HepG2 (cell line): ENCODE measurements around the gene ADM. TPM values are rescaled to one million over a fixed set of nuclear protein-coding genes. Genes with fewer than 3 reads are reported as not detected.

Experiments used
- ATAC-seq: fragments of 200-7000 bp; cut with Tn5 transposase; 3 replicates; pipeline ENCODE4 v1.9.1; 2020; ENCODE audit warnings: mild to moderate bottlenecking, moderate library complexity
- BruUV-seq: library from RNA; stranded (reverse); fragments of 400-500 nt; replicated peaks from 2 replicates; lab custom pipeline; 2021; lab: Mats Ljungman, UMichigan
- CTCF ChIA-PET: fragments of 300-600 bp; formaldehyde crosslinking; extraction: SDS; loops from one replicate; lab custom pipeline; 2021; ENCODE audit warnings: low total read pairs, inconsistent platforms, low intra/inter-chr PET ratio; lab: Yijun Ruan, JAX
- POLR2A ChIA-PET: fragments of 350-600 bp; sonication (Branson Sonifier 250); formaldehyde crosslinking; loops from one replicate; lab custom pipeline; 2020; ENCODE audit warnings: antibody characterized with exemption, inconsistent platforms; lab: Yijun Ruan, JAX
- DNase-seq: peaks from one replicate; pipeline ENCODE4 v3.0.0-alpha.2; 2015; ENCODE audit warnings: low spot score
- FAIRE-seq: peaks from 3 replicates; lab custom pipeline; 2011; peaks lifted over from hg19 to GRCh38; lab: Jason Lieb, UNC
- H2AFZ ChIP-seq: one replicate; pipeline ENCODE4 v1.6.1; 2011; ENCODE audit warnings: low read length, inconsistent platforms
- H3K27ac ChIP-seq: fragments of 300-600 bp; 3 replicates; pipeline ENCODE4 v1.8.0; 2011; ENCODE audit warnings: mixed run types, mild to moderate bottlenecking, mixed read lengths, low read length, inconsistent platforms; ENCODE audit not compliant: insufficient read depth; ENCODE audit errors: extremely low read length
- H3K27me3 ChIP-seq, 2 experiments: fragments of 200-600 bp in 1 of 2; 2 replicates in 1 of 2; 3 replicates in 1 of 2; pipeline versions ENCODE4 v1.6.0 to v1.8.0; 2011; ENCODE audit warnings: low read length in 2 of 2, mild to moderate bottlenecking in 2 of 2, moderate library complexity in 2 of 2, inconsistent platforms in 1 of 2; ENCODE audit not compliant: insufficient read depth in 2 of 2, control insufficient read depth in 1 of 2
- H3K36me3 ChIP-seq, 2 experiments: fragments of 200-600 bp in 1 of 2; replicated peaks in 1 of 2; 2 replicates in 1 of 2; 3 replicates in 1 of 2; pipeline versions ENCODE4 v1.5.1 to v1.8.0; 2011; ENCODE audit warnings: low read length in 2 of 2, inconsistent platforms in 1 of 2; ENCODE audit not compliant: insufficient read depth in 2 of 2, control insufficient read depth in 1 of 2
- H3K4me1 ChIP-seq: 2 replicates; pipeline ENCODE4 v1.5.1; 2012; ENCODE audit warnings: low read length, inconsistent platforms; ENCODE audit not compliant: insufficient read depth
- H3K4me2 ChIP-seq: 2 replicates; pipeline ENCODE4 v1.6.0; 2011; ENCODE audit warnings: low read depth, low read length, inconsistent platforms
- H3K4me3 ChIP-seq, 3 experiments: fragments of 200-600 bp in 1 of 3; sonication (generic), shearing (Covaris generic) in 1 of 3; replicated peaks in 1 of 3; 2 replicates each; pipeline ENCODE4 v1.5.1; 2011 to 2016; ENCODE audit warnings: low read length in 3 of 3, inconsistent platforms in 2 of 3, low read depth in 2 of 3, mild to moderate bottlenecking in 2 of 3, control low read depth in 1 of 3, mixed read lengths in 1 of 3; ENCODE audit not compliant: insufficient read depth in 1 of 3
- H3K79me2 ChIP-seq: one replicate; pipeline ENCODE4 v1.6.1; 2011; ENCODE audit warnings: low read length, inconsistent platforms; ENCODE audit not compliant: insufficient read depth
- H3K9ac ChIP-seq: 2 replicates; pipeline ENCODE4 v1.6.0; 2011; ENCODE audit warnings: mild to moderate bottlenecking, low read depth, low read length, inconsistent platforms; ENCODE audit not compliant: insufficient read depth
- H3K9me3 ChIP-seq: 2 replicates; pipeline ENCODE4 v1.5.1; 2012; ENCODE audit warnings: mild to moderate bottlenecking, low read length
- H4K20me1 ChIP-seq: 2 replicates; pipeline ENCODE4 v1.6.0; 2011; ENCODE audit warnings: inconsistent platforms, mild to moderate bottlenecking, low read length, moderate library complexity; ENCODE audit not compliant: insufficient read depth
- HDAC2 ChIP-seq: sonication (generic); formaldehyde crosslinking; IDR thresholded peaks from 2 replicates; pipeline ENCODE4 v1.4.0; 2020; ENCODE audit warnings: missing genetic modification reagents
- HOXA9 ChIP-seq: sonication (generic); formaldehyde crosslinking; IDR thresholded peaks from 2 replicates; pipeline ENCODE4 v1.8.1; 2022; ENCODE audit warnings: missing genetic modification reagents, mild to moderate bottlenecking, moderate library complexity, borderline replicate concordance
- KAT7 ChIP-seq: IDR thresholded peaks from 2 replicates; pipeline ENCODE4 v1.6.1; 2018; ENCODE audit warnings: borderline replicate concordance, missing compliant biosample characterization
- PCBP2 ChIP-seq: fragments of 200-400 bp; formaldehyde crosslinking; optimal IDR thresholded peaks from 2 replicates; pipeline ENCODE3; 2018; ENCODE audit warnings: low read length, low read depth; ENCODE audit not compliant: poor library complexity, severe bottlenecking
- REPIN1 ChIP-seq: sonication (generic); formaldehyde crosslinking; IDR thresholded peaks from 2 replicates; pipeline ENCODE4 v1.8.0; 2022; ENCODE audit warnings: missing genetic modification reagents, low read depth, mild to moderate bottlenecking, borderline replicate concordance
- SOX13 ChIP-seq, 3 experiments: fragments of 450-650 bp in 1 of 3; sonication (generic) in 1 of 3; formaldehyde crosslinking in 1 of 3; IDR thresholded peaks in 2 of 3; conservative IDR thresholded peaks in 1 of 3; 2 replicates each; pipeline versions ENCODE4 v1.5.0 to v1.6.1; 2016 to 2020; ENCODE audit warnings: antibody characterized with exemption in 1 of 3, mild to moderate bottlenecking in 1 of 3, missing compliant biosample characterization in 1 of 3, missing genetic modification reagents in 1 of 3, moderate library complexity in 1 of 3
- ZBTB7A ChIP-seq: sonication (generic); formaldehyde crosslinking; IDR thresholded peaks from 2 replicates; pipeline ENCODE4 v1.8.0; 2022; ENCODE audit warnings: mild to moderate bottlenecking, missing genetic modification reagents
- ZNF484 ChIP-seq: sonication (generic); formaldehyde crosslinking; IDR thresholded peaks from 2 replicates; pipeline ENCODE4 v1.5.1; 2020; ENCODE audit warnings: mild to moderate bottlenecking, low read depth, missing genetic modification reagents, borderline replicate concordance
- ZNF577 ChIP-seq: sonication (generic); formaldehyde crosslinking; IDR thresholded peaks from 2 replicates; pipeline ENCODE4 v1.4.0; 2020; ENCODE audit warnings: mild to moderate bottlenecking, low read depth, missing genetic modification reagents, borderline replicate concordance
- ZNF749 ChIP-seq: sonication (generic); formaldehyde crosslinking; IDR thresholded peaks from 2 replicates; pipeline ENCODE4 v1.8.0; 2022; ENCODE audit warnings: mild to moderate bottlenecking, missing genetic modification reagents, moderate library complexity, borderline replicate concordance
- ZSCAN25 ChIP-seq: sonication (generic); formaldehyde crosslinking; IDR thresholded peaks from 2 replicates; pipeline ENCODE4 v1.8.0; 2022; ENCODE audit warnings: mild to moderate bottlenecking, missing genetic modification reagents
- in situ Hi-C: cut with HindIII; loops from 2 replicates; pipeline ENCODE4 v1.10.0; 2017; ENCODE audit warnings: low pct_unique_long_range_greater_than_20kb; ENCODE audit not compliant: extremely low pct_ligation_motif_present
- intact Hi-C: fragments of 100-400 bp; cut with micrococcal nuclease; formaldehyde crosslinking; loops from one replicate; pipeline ENCODE4 v1.10.0; 2022; ENCODE audit not compliant: unreplicated experiment
- polyA plus RNA-seq, 8 experiments: library from polyadenylated mRNA; depleted of rRNA in 3 of 8; stranded (reverse) in 7 of 8; unstranded in 1 of 8; fragments of >200 nt; fragmentation: Illumina TruSeq in 4 of 8; extraction: Trizol in 4 of 8; gene quantifications; 2 replicates each; pipeline versions ENCODE4 v1.2.1 to v1.2.3, GENCODE V29; 2011 to 2016; ENCODE audit warnings: low read depth in 4 of 8, missing spikeins in 1 of 8, mixed read lengths in 1 of 8; ENCODE audit not compliant: insufficient read depth in 1 of 8
- total RNA-seq, 5 experiments: library from RNA; depleted of rRNA; stranded (reverse); fragments of >200 nt; fragmentation: Illumina TruSeq; extraction: Trizol; gene quantifications; 2 replicates each; pipeline ENCODE4 v1.2.3, GENCODE V29; 2016; ENCODE audit warnings: low read depth in 1 of 5

Gene ADM
- total and polyA plus RNA-seq, 2 of the 13 experiments (the other 11 are each of a cell fraction or from before 2014, with no cell fraction given), result 10.7 to 26.1 TPM

- H3K4me1 ChIP-seq, result no peaks in the 10 kb centered on the region
- intact Hi-C loops, result no loop called here
- BruUV-seq, result no TSS peak
- CTCF ChIA-PET, result no interaction called here
- TF ChIP-seq REPIN1, result no peak
- no peak for TF ChIP-seq ZSCAN25
- TF ChIP-seq HOXA9 (CRISPR knock-in tag), result no peak
- no peak for TF ChIP-seq HDAC2 (CRISPR knock-in tag)
- TF ChIP-seq ZNF577, result no peak
- TF ChIP-seq PCBP2, result no peak
- TF ChIP-seq ZNF749, result no peak
- TF ChIP-seq SOX13 (IDR thresholded peaks at IDR 0.05), result no peak
- no peak for TF ChIP-seq SOX13 (CRISPR knock-in tag; conservative IDR thresholded peaks at IDR 0.05 in 1 of 2, IDR thresholded peaks at IDR 0.05 in 1 of 2)
- TF ChIP-seq KAT7 (CRISPR knock-in tag), result no peak
- TF ChIP-seq ZBTB7A (CRISPR knock-in tag), result no peak
- no peak for TF ChIP-seq ZNF484 (CRISPR knock-in tag)
- TF ChIP-seq, all 625 proteins: peak for 0
- no peak for ATAC-seq
- H3K27me3 ChIP-seq, result no peaks in the 10 kb centered on the region
- no peak for DNase-seq
- no peaks in the 10 kb centered on the region for H3K36me3 ChIP-seq
- in situ Hi-C loops, result no loop called here
- POLR2A ChIA-PET, result no interaction called here
- FAIRE-seq, result no peak
- no peak overlapping the region for H3K9ac ChIP-seq
- H3K79me2 ChIP-seq, result peaks cover 20% of the 10 kb centered on the region
- H3K27ac ChIP-seq, result no peak overlapping the region
- H3K9me3 ChIP-seq, result no peaks in the 10 kb centered on the region
- H3K4me3 ChIP-seq, result no peak overlapping the region
- no peak overlapping the region for H2AFZ ChIP-seq
- no peaks in the 10 kb centered on the region for H4K20me1 ChIP-seq
- no peak overlapping the region for H3K4me2 ChIP-seq
These were observed 31.1 kb upstream of the ADM start for GRCh38 chr11:10273738-10274137.
